Cardiac muscle cell (in vitro differentiated cells and primary cell): ENCODE measurements around the gene GLRB. TPM values are rescaled to one million over a fixed set of nuclear protein-coding genes. Genes with fewer than 3 reads are reported as not detected.
"Not testable (repeated sequence)": the region's sequence is repeated elsewhere in the genome, so short reads cannot be mapped to it uniquely, and the experiment has no call there.

Source experiments
- DNase-seq, 2 donors: peaks; one replicate each; pipeline versions ENCODE4 v3.0.0 to v3.0.0-alpha.2; 2010 to 2017; ENCODE audit warnings: low read depth in 1 of 2, low spot score in 1 of 2
- H3K27ac ChIP-seq: fragments of 200-600 bp; sonication (generic); 2 replicates; pipeline ENCODE4 v1.5.1; 2016
- H3K27me3 ChIP-seq: fragments of 200-600 bp; sonication (generic); 2 replicates; pipeline ENCODE4 v1.6.0; 2016; ENCODE audit warnings: control low read depth
- H3K36me3 ChIP-seq: fragments of 200-600 bp; sonication (generic); 2 replicates; pipeline ENCODE4 v1.5.1; 2016; ENCODE audit warnings: control low read depth
- H3K4me1 ChIP-seq: fragments of 200-600 bp; sonication (generic); 2 replicates; pipeline ENCODE4 v1.8.1; 2017; ENCODE audit warnings: low read depth, mild to moderate bottlenecking, mixed run types
- H3K4me3 ChIP-seq: fragments of 200-600 bp; sonication (generic); 2 replicates; pipeline ENCODE4 v1.5.1; 2016; ENCODE audit warnings: mild to moderate bottlenecking
- H3K9me3 ChIP-seq: fragments of 200-600 bp; sonication (generic); 2 replicates; pipeline ENCODE4 v1.5.1; 2017; ENCODE audit warnings: low read depth, mild to moderate bottlenecking, control low read depth
- CTCF ChIP-seq: IDR thresholded peaks from 2 replicates; pipeline ENCODE4 v1.5.1; 2012; ENCODE audit warnings: low read depth, mild to moderate bottlenecking, low read length
- polyA plus RNA-seq: library from polyadenylated mRNA; unstranded; fragments of >200 nt; fragmentation: Nextera tagmentation; extraction: Ambion mirVana; gene quantifications from 2 replicates; pipeline ENCODE4 v1.2.1, GENCODE V29; 2016
- total RNA-seq: library from RNA; depleted of rRNA; stranded (reverse); fragments of >200 nt; gene quantifications from 2 replicates; pipeline ENCODE4 v1.2.3, GENCODE V29; 2016

Gene GLRB
- total and polyA plus RNA-seq, 2 experiments from 2014 or later, result 2.5 to 2.6 TPM

GRCh38 chr4:157048248-157048647 is 27.7 kb upstream of the GLRB start:
- Histone ChIP-seq H3K9me3 (no peaks in the 10 kb centered on the region), H3K36me3 (no peaks in the 10 kb centered on the region), H3K4me1 (peaks cover 3% of the 10 kb centered on the region), H3K27ac (no peak overlapping the region), H3K27me3 (peaks cover 3% of the 10 kb centered on the region), H3K4me3 (no peak overlapping the region)
- peak in 1 of 2 donors; percentile 93 for DNase-seq
- no peak for TF ChIP-seq CTCF

GRCh38 chr4:157050561-157050960 is 25.4 kb upstream of the GLRB start:
- Histone ChIP-seq H3K27ac (no peak overlapping the region), H3K9me3 (no peaks in the 10 kb centered on the region), H3K36me3 (no peaks in the 10 kb centered on the region), H3K4me3 (no peak overlapping the region), H3K27me3 (no peaks in the 10 kb centered on the region), H3K4me1 (no peaks in the 10 kb centered on the region)
- TF ChIP-seq CTCF, result no peak
- DNase-seq, result no peak

- no peaks in the 10 kb centered on the region for H3K4me1 ChIP-seq
- DNase-seq, result peak in 1 of 2 donors; percentile 29
- no peaks in the 10 kb centered on the region for H3K9me3 ChIP-seq
- H3K27ac ChIP-seq, result no peak overlapping the region
- no peaks in the 10 kb centered on the region for H3K36me3 ChIP-seq
- H3K27me3 ChIP-seq, result no peaks in the 10 kb centered on the region
- no peak for TF ChIP-seq CTCF
- no peak overlapping the region for H3K4me3 ChIP-seq
Observed at GRCh38 chr4:157052429-157053040, 23.4 kb upstream of the GLRB start.

GRCh38 chr4:157057218-157057617 is 18.7 kb upstream of the GLRB start:
- no peak overlapping the region for H3K27ac ChIP-seq
- DNase-seq, result no peak

GRCh38 chr4:157058899-157059298 is 17.1 kb upstream of the GLRB start:
- H3K4me3 ChIP-seq, H3K36me3 ChIP-seq, H3K9me3 ChIP-seq, H3K27me3 ChIP-seq, H3K4me1 ChIP-seq, DNase-seq, H3K27ac ChIP-seq: not testable (repeated sequence)

More at GRCh38 chr4:157057218-157057617, 18.7 kb upstream of the GLRB start:
- no peak for TF ChIP-seq CTCF
- H3K36me3 ChIP-seq, result no peaks in the 10 kb centered on the region
- H3K4me3 ChIP-seq, result no peak overlapping the region
- no peaks in the 10 kb centered on the region for H3K27me3 ChIP-seq
- H3K9me3 ChIP-seq, result no peaks in the 10 kb centered on the region
- no peaks in the 10 kb centered on the region for H3K4me1 ChIP-seq

GRCh38 chr4:157072002-157072401 is 3.9 kb upstream of the GLRB start:
- Histone ChIP-seq H3K9me3 (no peaks in the 10 kb centered on the region), H3K4me3 (no peak overlapping the region), H3K4me1 (no peaks in the 10 kb centered on the region), H3K27ac (no peak overlapping the region), H3K27me3 (peaks cover 41% of the 10 kb centered on the region), H3K36me3 (no peaks in the 10 kb centered on the region)
- peak in 1 of 2 donors; percentile 24 for DNase-seq
- TF ChIP-seq CTCF, result no peak
